ENCODE data around the gene TMPRSS6.

DNA sequence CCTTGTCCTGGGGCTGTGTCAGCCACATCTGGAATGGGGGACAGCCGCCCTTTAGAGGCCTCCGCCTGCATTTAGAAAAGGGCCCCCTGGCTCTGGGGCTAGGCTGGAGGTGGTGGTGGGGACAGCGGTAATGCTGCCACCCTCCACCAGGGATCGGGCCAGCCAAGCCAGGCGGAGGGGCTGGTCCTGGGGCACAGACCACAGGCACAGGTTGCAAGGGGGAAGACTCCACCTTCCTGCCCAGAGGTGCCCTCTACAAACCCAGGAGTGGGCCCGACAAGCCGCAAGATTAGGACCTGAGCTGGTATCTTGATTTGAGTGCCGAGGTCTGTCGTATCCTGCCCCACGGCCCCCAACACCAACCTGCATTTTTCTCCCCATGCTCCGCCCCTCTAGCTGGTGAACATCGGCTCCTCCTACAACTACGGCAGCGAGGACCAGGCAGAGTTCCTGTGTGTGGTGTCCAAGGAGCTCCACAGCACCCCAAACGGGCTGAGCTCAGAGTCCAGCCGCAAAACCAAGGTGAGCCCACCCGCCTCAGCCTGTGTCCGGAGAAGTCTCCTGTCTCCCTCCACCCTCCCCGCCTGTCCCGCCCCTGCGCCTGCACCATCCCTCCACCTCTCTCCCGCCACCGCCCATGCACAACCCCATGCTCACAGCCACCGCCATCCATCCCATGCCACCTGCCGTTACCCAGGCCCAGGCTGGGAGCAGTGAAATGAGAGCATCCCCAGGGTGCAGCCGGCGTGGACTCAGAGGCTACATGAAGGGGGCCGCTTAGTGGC is 50.4 kb downstream of the TMPRSS6 start:
- TF ChIP-seq HMGXB4 (CRISPR knock-in tag; IDR thresholded peaks at IDR 0.05; ENCODE audit: borderline replicate concordance in 1 of 2, low read depth in 1 of 2) (no peak), ZBTB21 (CRISPR knock-in tag; IDR thresholded peaks at IDR 0.05) (no peak), ZNF3 (CRISPR knock-in tag; IDR thresholded peaks at IDR 0.05) (no peak), MEF2D (CRISPR knock-in tag; IDR thresholded peaks at IDR 0.05) (no peak), XRCC5 (optimal IDR thresholded peaks at IDR 0.05; ENCODE audit: low read length) (no peak), ZNF766 (CRISPR knock-in tag; IDR thresholded peaks at IDR 0.05; ENCODE audit: borderline replicate concordance) (no peak), ELF1 (CRISPR knock-in tag; IDR thresholded peaks at IDR 0.05) (no peak), RAD21 (CRISPR knock-in tag; IDR thresholded peaks at IDR 0.05) (no peak), FOSL1 (CRISPR knock-in tag; IDR thresholded peaks at IDR 0.05; ENCODE audit: borderline replicate concordance) (no peak), FOXM1 (CRISPR knock-in tag; IDR thresholded peaks at IDR 0.05) (no peak), ZKSCAN1 (IDR thresholded peaks at IDR 0.05; ENCODE audit: low read length) (no peak), ZKSCAN8 (CRISPR knock-in tag; IDR thresholded peaks at IDR 0.05; ENCODE audit: borderline replicate concordance) (no peak)
- TF ChIP-seq, protein P1, sequence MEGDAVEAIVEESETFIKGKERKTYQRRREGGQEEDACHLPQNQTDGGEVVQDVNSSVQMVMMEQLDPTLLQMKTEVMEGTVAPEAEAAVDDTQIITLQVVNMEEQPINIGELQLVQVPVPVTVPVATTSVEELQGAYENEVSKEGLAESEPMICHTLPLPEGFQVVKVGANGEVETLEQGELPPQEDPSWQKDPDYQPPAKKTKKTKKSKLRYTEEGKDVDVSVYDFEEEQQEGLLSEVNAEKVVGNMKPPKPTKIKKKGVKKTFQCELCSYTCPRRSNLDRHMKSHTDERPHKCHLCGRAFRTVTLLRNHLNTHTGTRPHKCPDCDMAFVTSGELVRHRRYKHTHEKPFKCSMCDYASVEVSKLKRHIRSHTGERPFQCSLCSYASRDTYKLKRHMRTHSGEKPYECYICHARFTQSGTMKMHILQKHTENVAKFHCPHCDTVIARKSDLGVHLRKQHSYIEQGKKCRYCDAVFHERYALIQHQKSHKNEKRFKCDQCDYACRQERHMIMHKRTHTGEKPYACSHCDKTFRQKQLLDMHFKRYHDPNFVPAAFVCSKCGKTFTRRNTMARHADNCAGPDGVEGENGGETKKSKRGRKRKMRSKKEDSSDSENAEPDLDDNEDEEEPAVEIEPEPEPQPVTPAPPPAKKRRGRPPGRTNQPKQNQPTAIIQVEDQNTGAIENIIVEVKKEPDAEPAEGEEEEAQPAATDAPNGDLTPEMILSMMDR (CRISPR knock-in tag; IDR thresholded peaks at IDR 0.05), result no peak
- TF ChIP-seq, protein P2, sequence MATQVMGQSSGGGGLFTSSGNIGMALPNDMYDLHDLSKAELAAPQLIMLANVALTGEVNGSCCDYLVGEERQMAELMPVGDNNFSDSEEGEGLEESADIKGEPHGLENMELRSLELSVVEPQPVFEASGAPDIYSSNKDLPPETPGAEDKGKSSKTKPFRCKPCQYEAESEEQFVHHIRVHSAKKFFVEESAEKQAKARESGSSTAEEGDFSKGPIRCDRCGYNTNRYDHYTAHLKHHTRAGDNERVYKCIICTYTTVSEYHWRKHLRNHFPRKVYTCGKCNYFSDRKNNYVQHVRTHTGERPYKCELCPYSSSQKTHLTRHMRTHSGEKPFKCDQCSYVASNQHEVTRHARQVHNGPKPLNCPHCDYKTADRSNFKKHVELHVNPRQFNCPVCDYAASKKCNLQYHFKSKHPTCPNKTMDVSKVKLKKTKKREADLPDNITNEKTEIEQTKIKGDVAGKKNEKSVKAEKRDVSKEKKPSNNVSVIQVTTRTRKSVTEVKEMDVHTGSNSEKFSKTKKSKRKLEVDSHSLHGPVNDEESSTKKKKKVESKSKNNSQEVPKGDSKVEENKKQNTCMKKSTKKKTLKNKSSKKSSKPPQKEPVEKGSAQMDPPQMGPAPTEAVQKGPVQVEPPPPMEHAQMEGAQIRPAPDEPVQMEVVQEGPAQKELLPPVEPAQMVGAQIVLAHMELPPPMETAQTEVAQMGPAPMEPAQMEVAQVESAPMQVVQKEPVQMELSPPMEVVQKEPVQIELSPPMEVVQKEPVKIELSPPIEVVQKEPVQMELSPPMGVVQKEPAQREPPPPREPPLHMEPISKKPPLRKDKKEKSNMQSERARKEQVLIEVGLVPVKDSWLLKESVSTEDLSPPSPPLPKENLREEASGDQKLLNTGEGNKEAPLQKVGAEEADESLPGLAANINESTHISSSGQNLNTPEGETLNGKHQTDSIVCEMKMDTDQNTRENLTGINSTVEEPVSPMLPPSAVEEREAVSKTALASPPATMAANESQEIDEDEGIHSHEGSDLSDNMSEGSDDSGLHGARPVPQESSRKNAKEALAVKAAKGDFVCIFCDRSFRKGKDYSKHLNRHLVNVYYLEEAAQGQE (IDR thresholded peaks at IDR 0.05; ENCODE audit: borderline replicate concordance in 1 of 2, low read depth in 1 of 2, low read length in 2 of 2), result no peak
